Measurements from ENCODE around the gene EXOC3L2.
"Not testable (repeated sequence)": the region's sequence is repeated elsewhere in the genome, so short reads cannot be mapped to it uniquely, and the experiment has no call there.

Gene EXOC3L2

DNA sequence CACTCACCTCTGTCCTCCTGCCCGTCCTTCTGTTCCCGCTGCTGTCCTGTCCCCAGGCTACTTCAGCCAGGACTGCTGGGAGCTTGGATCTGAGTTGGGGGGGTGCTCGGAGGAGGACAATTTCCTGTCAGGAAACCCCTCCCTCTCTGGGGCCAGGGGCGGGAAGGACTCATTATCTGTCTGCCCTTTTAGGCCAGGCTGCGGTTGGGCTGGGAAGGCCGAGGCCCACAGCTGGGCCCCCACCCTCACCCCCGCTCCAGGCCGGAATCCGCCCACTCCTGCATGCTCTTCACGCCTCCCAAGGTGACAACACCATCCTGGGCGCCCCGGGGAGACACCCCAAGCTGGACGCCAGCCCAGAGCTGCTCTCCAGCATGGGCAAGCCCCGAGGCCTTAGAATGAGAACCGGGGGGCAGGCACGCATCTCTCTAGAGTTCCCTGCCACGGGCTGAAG, at the start of gene EXOC3L2:
Gene EXOC3L2, minus strand, starts transcription at position 74 of the 454 bp plus-strand sequence. CDS start 6,362 bp downstream, outside the sequence.
- ATAC-seq = no peak
- no peak for DNase-seq

DNA sequence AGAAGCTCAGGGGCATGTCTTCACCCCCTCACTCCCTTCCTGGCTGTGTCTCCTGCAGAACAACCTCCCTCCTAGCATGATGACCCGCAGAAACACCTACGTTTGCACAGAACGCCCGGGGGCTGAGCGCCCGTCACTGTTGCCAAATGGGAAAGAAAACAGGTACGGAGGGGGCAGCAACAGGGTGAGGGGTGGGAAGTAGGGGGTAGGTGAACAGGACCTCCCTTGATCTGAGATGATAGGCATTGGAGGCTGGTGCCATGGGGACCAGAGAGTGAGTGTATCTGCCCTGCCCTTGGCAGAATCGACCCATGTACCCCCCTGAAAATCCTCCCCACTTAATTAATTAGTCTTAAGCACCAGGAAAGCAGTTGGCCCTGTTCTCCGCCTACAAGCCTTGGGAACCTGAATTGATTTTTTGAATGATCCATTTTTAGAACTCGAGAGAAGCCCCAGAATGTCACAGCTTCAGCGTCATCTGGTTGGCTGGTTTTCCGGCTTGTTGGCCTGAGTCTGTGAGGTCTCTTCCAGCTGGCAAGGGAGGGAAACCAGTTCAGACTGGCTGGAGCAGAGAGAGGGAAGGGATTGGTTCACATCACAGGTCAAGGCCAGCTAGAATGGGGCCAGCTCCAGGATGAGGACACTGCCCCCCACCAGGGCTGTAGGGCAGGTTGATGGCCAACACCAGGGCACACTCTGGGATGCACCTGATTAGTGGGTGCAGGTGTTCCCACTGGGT, 49.3 kb upstream of the EXOC3L2 start:
- ATAC-seq = no peak
- DNase-seq = no peak

DNA sequence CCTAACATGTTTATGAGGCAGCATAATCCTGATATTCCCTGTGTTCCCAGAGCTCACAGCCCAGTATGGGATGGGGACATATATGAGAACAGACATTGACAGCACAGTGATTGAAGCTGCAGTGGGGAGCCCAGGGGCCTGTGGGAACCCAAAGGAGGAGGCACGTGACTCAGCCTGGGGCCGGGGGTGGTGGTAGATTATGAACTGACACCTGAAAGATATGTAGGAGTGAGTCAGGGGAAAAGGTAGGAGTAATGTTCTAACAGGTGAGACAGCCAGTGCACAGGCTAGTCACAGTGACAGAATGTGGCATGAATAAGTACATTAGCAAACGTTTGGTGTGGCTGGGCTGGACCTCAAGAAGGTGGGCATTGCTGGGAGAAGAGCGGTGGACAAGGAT, 48.5 kb upstream of the EXOC3L2 start:
- ATAC-seq = peak; percentile 71

DNA sequence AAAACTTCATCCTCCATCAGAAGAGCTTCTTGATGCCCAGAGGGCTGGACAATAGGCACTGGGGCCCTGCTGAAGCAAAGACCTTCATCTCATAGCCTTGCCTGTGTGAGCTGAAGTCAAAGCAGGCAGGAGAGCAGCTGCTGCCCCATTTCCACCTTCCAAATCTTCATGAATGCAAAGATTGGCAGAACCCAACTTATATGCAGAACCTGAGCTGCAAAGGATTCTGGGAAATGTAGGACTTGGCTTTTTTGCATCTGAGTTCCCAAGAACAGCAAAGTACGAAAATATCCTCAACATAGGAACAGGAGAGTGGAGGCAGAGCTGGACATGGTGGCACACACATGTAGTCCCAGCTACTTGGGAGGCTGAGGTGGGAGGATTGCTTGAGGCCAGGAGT, 46.6 kb upstream of the EXOC3L2 start:
- no peak for ATAC-seq
- DNase-seq = no peak

More for the DNA sequence above, 48.5 kb upstream of the EXOC3L2 start:
- DNase-seq = peak; percentile 11

DNA sequence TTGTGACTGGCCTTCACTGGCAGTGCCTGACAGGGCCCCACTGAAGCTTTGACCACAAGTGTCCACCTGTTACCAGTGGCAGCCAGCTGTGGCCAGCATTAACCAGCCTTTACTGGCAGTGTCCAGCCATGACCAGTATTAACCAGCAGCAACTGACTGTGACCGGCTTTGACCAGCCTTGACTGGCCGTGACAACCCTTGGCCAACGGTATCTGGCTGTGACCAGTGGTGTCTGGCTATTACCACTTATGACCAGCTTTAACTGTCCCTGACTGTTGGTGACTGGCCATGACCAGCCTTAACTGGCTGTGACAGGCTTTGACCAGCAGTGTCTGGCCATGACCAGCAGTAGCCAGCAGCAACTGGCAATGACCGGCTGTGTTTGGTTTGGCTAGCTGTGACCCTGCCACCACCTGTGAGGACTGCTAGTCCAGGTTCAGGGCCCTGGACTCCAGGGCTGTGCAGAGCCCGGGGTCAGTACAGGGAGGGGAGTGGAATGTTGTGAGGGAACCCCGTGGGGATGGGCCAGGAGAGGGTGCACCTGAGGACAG, 45.2 kb upstream of the EXOC3L2 start:
- DNase-seq (no peak), ATAC-seq (no peak)

DNA sequence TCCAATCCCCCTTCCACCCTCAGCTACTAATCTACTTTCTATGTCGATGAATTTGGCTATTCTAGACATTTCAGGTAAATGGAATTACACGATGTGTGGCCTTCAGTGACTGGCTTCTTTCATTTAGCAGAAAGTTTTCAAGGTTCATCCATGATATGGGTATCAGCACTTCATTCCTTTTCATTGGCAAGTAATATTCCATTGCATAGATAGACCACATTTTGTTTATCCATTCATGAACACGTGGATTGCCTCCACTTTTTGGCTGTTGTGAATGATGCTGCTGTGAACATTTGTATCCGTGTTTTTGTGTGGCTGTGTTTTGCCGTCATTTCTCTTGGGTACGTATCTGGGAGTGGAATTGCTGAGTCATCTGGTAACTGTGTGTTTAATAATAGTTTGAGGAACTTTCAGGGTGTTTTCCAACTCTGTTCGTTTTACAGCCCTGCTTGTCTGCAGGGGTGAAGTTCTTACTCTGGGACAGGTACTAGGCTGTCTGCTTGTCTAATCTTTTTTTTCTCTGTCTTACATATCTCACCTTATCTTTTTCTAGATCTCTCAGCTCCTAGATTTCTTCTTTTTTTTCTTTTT, 38.3 kb upstream of the EXOC3L2 start:
- DNase-seq (no peak), ATAC-seq (no peak)

DNA sequence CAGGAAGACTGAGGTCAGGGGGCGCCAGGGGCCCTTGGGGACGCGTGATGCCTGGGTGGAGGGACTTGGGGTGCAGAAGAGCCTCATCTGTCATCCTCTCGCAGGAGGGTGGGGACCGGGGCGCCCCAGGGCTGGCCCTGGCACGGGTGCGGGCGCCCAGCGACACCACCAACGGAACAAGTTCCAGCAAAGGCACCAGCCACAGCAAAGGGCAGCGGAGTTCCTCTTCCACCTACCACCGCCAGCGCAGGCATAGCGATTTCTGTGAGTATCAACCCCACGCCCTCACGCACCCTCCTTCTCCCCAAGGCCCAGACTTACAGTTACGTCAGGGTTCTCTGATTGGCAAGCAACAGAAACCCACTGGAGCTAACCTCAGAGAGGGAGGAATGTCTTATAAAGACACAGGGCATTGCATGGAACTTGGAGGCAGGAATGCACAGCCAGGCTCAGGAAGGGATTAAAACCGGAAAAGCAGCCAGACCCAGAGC, 35.3 kb upstream of the EXOC3L2 start:
- peak; percentile 32 for ATAC-seq
- DNase-seq = no peak

DNA sequence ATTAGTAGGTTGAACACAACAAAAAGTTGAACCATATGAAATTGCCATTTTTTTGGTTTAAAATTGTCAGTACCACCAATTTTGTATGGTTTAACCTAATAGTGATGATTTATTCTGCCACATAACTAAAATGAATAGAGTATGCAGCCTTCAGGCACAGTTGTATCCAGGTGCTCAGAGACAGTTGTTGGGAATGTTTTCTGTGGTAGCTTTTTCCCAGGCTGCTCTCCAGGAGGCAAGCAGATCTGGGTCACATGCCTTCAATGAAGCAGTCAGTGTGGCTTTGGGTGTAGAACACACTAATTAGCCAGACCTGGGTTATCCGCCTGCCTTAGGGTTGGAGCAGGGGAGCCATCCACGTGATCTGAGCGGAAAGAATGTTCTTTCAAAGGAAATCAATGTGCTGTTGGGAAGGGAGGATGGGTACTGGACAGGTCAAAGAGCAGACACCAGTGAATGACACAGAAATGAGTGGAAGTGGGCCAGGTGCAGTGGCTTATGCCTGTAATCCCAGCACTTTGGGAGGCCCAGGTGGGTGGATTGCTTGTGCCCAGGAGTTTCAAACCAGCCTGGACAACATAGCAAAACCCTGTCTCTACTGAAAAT, 34.5 kb upstream of the EXOC3L2 start:
- ATAC-seq = no peak

DNA sequence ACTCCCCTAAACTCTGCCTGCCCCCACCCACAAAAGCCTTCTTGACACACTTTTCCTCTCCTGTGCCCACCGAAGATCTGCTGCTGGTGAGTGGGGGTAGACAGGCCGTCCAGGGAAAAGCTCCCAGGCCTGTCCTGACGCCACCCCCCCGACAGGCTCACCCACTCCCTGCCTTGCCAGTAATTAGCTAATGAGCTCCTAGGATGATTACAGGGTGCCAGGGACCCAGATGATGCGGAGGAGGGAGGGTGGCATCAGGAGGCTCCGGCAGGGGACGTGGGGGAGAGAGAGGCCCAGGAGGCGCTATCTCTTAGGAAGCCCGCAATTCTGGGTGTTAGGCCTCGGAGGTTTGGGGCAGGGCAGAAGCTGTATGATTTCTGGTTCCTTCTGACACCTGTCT, 32.9 kb upstream of the EXOC3L2 start:
- no peak for DNase-seq
- no peak for ATAC-seq

More for the DNA sequence above, 34.5 kb upstream of the EXOC3L2 start:
- DNase-seq = no peak

DNA sequence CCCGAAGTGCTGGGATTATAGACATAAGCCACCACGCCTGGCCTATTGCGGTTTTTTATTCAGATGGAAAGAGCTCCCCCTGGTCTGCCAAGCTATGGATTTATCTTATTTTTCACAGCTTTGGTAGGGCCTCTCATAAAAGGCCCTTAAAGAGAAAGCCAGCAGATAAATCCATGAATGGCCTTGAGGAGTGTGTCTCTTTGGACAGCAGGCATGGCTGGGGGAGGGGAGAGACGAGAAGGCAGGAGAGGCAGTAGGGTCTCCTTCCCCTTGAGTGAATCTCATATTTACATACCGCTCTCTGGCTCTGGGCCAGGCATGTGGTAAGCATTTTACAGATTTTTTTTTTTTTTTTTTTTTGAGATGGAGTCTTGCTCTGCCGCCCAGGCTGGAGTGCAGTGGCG, 31.1 kb upstream of the EXOC3L2 start:
- DNase-seq (no peak), ATAC-seq (no peak)

DNA sequence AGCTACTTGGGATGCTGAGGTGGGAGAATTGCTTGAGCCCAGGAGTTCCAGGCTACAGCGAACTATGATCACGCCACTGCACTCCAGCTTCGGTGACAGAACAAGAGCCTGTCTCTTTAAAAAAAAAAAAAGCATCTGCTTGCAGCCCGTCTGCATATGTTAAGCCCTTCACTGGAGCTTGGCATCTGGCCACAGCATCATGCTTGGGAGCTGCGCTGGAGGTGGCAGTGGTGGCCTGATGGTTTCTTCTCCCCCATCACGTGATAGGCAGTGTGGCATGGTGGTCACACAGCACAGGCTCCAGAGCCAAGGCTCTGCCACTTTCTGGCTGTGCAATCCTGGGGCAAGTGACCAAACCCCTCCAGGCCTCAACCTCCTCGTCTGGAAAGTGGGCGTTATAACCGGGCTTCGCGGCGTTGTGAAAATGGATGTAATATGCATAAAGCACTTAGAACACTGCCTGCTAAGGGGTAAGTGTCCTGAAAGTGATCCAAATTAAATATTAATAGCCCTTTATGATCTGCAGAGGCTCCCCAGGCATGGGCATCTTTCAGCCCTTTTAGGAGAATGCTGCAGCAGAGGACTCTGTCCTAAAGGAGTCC, 30.3 kb upstream of the EXOC3L2 start:
- ATAC-seq (no peak), DNase-seq (no peak)

DNA sequence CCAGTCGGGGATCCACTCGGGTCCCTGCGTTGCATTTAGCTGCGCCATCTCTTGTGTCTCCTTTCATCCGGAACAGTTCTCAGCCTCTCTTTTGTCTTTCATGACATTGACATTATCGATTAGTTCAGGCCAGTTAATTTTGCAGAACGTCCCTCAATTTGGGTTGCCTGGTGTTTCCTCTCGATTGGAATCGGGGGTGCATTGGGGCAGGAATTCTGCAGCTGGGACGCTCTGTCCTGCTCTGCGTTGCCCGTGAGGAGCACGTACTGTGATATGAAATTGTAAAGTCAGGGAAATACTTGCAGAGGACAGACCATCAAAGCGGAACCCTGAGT, 28.3 kb upstream of the EXOC3L2 start:
- no peak for ATAC-seq
- no peak for DNase-seq

DNA sequence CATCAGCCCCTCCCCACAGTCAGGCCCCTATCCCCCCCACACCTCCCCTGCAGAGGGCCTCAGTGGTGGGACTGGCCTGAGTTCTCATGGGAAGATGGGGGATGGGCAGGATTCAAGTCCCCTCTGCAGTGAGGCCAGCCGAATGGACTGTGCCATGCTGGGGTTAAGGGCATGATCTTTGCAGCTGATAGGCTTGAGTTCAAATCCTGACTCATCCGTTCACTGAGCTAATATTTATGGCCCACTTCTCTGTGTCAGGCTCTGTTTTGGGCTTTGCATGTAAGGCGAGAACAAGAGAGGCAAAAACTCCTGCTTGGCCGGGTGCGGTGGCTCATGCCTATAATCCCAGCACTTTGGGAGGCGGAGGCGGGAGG, 26.5 kb upstream of the EXOC3L2 start:
- no peak for DNase-seq
- no peak for ATAC-seq

DNA sequence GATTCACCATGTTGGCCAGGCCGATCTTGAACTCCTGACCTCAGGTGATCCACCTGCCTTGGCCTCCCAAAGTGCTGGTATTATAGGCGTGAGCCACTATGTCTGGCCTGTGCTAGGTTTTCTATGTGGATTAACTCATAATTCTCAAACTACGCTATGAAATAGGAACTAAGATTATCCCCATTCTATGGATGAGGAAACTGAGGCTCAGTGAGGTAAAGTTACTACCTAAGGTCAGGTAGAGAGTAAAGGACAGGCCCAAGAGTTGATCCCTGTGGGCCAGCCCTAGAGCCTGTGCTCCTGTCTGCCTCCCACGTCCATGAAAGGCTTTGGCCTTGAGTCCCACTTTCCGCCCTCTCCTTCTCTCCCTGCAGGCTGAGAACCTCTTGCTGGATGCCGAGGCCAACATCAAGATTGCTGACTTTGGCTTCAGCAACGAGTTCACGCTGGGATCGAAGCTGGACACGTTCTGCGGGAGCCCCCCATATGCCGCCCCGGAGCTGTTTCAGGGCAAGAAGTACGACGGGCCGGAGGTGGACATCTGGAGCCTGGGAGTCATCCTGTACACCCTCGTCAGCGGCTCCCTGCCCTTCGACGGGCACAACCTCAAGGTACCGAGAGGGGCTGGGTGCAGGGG, 26.0 kb upstream of the EXOC3L2 start:
- ATAC-seq (no peak), DNase-seq (no peak)

DNA sequence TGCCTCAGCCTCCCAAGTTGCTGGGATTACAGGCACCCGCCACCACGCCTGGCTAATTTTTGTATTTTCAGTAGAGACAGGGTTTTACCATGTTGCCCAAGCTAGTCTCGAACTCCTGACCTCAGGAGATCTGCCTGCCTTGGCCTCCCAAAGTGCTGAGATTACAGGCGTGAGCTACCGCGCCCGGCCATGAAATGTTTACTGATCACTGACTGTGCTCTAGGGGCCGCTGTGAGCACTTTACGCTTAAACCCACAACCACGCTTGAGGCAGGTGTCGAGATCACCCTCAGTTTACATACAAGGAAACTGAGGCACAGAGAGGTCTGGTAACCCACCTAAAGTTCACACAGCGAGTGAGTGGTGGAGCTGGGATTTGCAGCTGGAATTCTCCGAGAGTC, 24.7 kb upstream of the EXOC3L2 start:
- not testable (repeated sequence) for ATAC-seq, DNase-seq

DNA sequence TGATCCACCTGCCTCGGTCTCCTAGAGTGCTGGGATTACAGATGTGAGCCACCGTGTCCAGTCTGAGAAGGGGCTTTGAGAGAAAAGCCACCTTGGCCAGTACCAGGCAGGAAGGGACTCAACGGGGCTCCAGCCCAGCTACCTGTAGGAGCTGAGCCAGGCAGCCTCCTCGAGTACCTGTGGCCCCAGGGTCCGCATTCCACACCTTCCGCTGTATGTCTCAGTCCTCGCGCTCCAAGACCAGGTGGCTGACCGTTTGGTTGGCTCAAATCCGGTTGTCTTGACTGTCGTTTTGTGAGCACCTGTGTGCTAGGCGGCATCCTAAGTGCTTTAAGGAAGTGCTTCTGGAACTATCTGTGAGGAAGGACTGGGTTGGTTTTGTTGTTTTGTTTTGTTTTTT, 22.1 kb upstream of the EXOC3L2 start:
- DNase-seq (no peak), ATAC-seq (no peak)

DNA sequence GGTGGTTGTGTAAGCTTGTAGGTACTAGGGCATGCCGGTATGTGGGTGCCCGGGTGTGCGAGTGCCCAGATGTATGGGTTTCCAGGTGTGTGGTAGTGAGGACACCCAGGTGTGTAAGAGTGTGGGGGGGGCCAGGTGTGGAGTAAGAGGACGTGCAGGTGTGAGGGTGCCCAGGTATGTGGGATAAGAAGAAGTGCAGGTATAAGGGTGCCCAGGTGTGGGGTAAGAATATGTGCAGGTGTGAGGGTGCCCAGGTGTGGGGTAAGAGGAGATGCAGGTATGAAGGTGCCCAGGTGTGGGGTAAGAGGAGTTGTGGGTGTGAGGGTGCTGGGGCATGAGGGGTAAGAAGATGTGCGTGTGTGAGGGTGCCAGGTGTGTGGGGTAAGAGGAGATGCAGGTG, 20.2 kb upstream of the EXOC3L2 start:
- peak; percentile 19 for ATAC-seq

DNA sequence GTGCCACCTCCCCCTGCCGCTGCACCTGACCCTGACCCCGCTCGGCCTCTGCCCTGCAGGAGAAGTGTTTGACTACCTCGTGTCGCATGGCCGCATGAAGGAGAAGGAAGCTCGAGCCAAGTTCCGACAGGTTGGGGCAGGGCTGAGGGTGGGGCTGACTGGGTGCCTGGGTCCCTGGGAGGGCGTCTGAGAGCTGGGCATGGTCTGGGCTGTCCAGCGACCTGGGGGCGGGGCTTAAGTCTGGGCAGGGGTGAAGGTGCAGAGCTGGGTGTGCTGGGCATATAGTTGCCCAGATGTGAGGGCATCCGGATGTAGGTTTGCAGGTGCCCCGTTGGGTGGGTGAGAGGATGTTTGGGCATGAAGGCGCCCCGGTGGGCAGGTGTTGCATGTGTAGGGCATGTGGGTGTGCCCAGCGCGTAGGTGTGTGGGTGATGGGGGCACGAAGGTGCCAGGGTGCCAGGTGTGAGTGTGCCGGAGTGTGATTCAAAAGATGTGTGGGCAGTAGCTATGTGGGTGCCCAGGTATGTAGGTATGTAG, 19.6 kb upstream of the EXOC3L2 start:
- DNase-seq = no peak
- ATAC-seq = no peak

More for the DNA sequence above, 20.2 kb upstream of the EXOC3L2 start:
- DNase-seq = no peak

DNA sequence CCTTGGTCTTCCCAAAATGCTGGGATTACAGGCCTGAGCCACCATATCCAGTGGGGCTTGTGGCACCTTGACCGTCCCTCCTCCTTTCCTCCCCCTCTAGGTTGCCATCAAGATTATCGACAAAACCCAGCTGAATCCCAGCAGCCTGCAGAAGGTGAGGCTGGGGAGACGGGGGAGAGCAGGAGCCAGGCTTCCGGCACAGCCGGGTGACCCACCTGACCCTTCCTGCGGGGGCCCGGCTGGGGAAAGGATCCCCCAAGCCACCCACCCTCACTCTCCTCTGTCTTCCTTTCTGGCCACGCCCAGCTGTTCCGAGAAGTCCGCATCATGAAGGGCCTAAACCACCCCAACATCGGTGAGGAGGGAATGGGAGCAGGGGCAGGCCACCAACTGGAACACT, 17.8 kb upstream of the EXOC3L2 start:
- no peak for DNase-seq
- ATAC-seq = no peak

DNA sequence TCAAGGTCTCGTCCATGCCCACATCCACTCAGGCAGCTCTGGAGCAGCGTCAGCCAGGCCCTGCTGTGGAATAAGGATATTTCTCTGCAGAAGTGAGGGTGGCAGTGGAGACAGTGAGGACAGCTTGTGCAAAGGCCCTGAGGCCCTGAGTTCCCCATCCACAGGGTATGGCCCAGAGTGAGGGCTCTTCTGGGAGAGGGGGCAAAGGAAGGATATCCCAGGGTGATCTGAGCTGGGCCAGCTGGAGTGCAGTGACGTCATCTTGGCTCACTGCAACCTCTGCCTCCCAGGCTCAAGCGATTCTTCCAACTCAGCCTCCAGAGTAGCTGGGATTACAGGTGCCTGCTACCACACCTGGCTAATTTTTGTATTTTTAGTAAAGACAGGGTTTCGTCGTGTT, 17.4 kb upstream of the EXOC3L2 start:
- DNase-seq (no peak), ATAC-seq (no peak)

DNA sequence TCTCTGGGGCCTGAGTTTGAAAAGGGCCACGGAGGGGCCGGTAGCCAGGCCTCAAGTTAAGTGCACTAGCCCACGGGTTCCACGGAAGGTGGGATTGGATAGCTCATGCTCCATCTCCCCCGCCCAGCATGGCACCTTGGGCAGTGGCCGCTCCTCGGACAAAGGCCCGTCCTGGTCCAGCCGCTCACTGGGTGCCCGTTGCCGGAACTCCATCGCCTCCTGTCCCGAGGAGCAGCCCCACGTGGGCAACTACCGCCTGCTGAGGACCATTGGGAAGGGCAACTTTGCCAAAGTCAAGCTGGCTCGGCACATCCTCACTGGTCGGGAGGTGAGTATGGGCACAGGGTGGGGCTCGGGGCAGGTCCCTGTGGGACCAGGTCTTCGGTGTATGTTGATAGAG, 13.7 kb upstream of the EXOC3L2 start:
- DNase-seq = no peak

DNA sequence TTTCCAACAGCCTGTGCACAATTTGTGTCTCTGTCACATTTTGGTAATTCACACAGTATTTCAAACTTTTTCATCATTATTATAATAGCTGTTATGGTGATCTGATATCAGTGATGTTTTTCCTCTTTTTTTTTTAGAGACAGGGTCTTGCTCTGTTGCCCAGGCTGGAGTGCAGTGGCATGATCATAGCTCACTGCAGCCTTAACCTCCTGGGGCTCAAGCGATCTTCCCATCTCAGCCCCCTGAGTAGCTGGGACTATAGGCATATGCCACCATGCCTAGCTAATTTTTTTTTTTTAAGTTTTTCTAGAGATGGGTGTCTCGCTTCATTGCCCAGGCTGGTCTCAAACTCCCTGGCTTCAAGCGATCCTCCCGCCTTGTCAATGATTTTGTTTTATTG, 11.6 kb upstream of the EXOC3L2 start:
- no peak for ATAC-seq
- no peak for DNase-seq

More for the DNA sequence above, 13.7 kb upstream of the EXOC3L2 start:
- ATAC-seq = no peak
